HL-60 (cell line): Measurements from ENCODE around the gene PARD6B.

Experiments used
- CTCF ChIP-seq: IDR thresholded peaks from one replicate; pipeline ENCODE4 v1.5.1; 2011; ENCODE audit warnings: low read length, control low read depth, inconsistent platforms; ENCODE audit not compliant: insufficient read depth
- GABPA ChIP-seq: IDR thresholded peaks from 2 replicates; pipeline ENCODE4 v1.6.1; 2012; ENCODE audit warnings: low read depth
- POLR2AphosphoS5 ChIP-seq: IDR thresholded peaks from 2 replicates; pipeline ENCODE4 v1.6.1; 2012; ENCODE audit warnings: low read depth
- TF ChIP-seq, protein P1 (sequence below): IDR thresholded peaks from 2 replicates; pipeline ENCODE4 v1.6.1; 2012; ENCODE audit warnings: low read depth; ENCODE audit not compliant: insufficient replicate concordance

DNA sequence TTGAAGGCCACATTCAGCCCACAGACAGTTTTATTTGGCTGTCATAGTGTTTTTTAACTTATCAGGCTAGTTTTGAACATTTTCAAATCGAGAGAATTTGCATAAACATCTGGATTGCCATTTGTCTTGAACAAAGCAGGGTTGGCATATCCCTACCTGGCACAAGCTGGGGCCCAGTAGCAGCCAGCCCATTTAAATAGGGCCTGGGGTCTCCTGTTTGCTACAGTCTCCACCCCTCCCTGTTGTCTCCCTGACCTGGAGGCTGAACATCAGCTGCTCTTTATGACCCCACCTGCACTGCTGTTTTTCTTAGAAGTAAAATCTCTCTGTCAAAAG is 73.9 kb downstream of the PARD6B start:
- TF ChIP-seq CTCF (no peak), POLR2AphosphoS5 (no peak), GABPA (no peak)
- TF ChIP-seq, protein P1, sequence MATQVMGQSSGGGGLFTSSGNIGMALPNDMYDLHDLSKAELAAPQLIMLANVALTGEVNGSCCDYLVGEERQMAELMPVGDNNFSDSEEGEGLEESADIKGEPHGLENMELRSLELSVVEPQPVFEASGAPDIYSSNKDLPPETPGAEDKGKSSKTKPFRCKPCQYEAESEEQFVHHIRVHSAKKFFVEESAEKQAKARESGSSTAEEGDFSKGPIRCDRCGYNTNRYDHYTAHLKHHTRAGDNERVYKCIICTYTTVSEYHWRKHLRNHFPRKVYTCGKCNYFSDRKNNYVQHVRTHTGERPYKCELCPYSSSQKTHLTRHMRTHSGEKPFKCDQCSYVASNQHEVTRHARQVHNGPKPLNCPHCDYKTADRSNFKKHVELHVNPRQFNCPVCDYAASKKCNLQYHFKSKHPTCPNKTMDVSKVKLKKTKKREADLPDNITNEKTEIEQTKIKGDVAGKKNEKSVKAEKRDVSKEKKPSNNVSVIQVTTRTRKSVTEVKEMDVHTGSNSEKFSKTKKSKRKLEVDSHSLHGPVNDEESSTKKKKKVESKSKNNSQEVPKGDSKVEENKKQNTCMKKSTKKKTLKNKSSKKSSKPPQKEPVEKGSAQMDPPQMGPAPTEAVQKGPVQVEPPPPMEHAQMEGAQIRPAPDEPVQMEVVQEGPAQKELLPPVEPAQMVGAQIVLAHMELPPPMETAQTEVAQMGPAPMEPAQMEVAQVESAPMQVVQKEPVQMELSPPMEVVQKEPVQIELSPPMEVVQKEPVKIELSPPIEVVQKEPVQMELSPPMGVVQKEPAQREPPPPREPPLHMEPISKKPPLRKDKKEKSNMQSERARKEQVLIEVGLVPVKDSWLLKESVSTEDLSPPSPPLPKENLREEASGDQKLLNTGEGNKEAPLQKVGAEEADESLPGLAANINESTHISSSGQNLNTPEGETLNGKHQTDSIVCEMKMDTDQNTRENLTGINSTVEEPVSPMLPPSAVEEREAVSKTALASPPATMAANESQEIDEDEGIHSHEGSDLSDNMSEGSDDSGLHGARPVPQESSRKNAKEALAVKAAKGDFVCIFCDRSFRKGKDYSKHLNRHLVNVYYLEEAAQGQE = no peak
